GM21723 (cell line): ENCODE results near the gene DMRTC1.
A peak's percentile ranks its signal among the peaks of the same experiment; 100 is the strongest.
"Not testable (repeated sequence)": the region's sequence is repeated elsewhere in the genome, so short reads cannot be mapped to it uniquely, and the experiment has no call there.

Experiments used
- ATAC-seq: cut with Tn5 transposase; IDR thresholded peaks from one replicate; pipeline ENCODE4 v1.9.1; 2021; ENCODE audit warnings: mild to moderate bottlenecking, moderate library complexity; ENCODE audit not compliant: unreplicated experiment

The DMRTC1 gene

GRCh38 chrX:72943819-72944169 is at the start of gene DMRTC1:
Gene DMRTC1 (minus strand): TSS chrX:72943837. CDS start chrX:72875694, 68,143 bp downstream.
- peak; percentile 85 for ATAC-seq

- ATAC-seq = not testable (repeated sequence)
Observed at GRCh38 chrX:72980894-72981469, 37.3 kb upstream of the DMRTC1 start.

DNA sequence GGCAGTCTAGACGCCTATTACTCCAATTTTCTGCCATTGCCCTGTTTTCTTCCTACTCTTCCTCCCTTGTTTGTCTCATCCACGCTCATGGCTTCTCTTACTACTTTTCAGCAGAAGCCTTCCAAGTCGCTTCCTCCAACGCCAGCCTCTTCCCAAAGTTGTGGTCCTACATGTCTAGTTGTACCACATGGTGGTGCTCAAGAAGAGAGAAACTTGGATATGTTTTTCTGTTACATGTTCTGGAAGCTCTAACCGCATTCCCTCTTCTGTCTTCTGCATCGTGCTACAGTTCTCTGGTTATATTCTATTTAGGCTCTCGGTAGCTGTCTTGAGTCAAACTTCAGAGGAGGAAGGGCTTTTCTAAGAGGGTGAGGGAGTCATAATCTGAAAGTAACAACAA is 31.2 kb upstream of the DMRTC1 start:
- ATAC-seq = not testable (repeated sequence)

DNA sequence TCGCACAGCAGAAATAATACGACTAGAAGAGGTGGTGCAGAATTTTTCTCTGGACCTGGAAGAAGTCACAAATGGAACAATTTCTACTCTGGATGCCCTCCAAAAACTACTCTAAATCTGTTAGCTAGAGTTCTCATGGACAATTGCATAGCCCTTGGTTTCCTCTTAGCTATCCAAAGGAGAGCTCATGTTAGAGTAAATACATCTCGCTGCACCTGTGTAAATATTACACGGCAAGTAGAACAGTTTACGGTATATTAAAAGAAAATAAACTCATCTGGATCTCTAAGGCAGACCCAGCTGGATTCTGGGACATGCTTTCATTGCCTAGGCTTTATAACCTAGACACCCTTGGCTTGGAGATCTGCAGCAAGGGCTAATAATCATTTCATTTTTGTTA is 28.2 kb upstream of the DMRTC1 start:
- not testable (repeated sequence) for ATAC-seq

GRCh38 chrX:72959971-72960370 is 16.3 kb upstream of the DMRTC1 start:
- ATAC-seq = not testable (repeated sequence)

GRCh38 chrX:72943035-72943818 is 410 bp downstream of the DMRTC1 start:
- peak; percentile 75 for ATAC-seq

- ATAC-seq = not testable (repeated sequence)
Observed at GRCh38 chrX:72942272-72942671, 1.4 kb downstream of the DMRTC1 start.

- ATAC-seq = not testable (repeated sequence)
Observed at GRCh38 chrX:72937906-72938305, 5.7 kb downstream of the DMRTC1 start, which contains the start of gene FAM236A. Gene FAM236A (plus strand): TSS chrX:72938206. CDS start chrX:72938263, 57 bp downstream.

- not testable (repeated sequence) for ATAC-seq
Observed at GRCh38 chrX:72936882-72937455, 6.7 kb downstream of the DMRTC1 start.

- not testable (repeated sequence) for ATAC-seq
Observed at GRCh38 chrX:72936455-72936854, 7.2 kb downstream of the DMRTC1 start.

- not testable (repeated sequence) for ATAC-seq
Observed at GRCh38 chrX:72932283-72932682, 11.4 kb downstream of the DMRTC1 start.

DNA sequence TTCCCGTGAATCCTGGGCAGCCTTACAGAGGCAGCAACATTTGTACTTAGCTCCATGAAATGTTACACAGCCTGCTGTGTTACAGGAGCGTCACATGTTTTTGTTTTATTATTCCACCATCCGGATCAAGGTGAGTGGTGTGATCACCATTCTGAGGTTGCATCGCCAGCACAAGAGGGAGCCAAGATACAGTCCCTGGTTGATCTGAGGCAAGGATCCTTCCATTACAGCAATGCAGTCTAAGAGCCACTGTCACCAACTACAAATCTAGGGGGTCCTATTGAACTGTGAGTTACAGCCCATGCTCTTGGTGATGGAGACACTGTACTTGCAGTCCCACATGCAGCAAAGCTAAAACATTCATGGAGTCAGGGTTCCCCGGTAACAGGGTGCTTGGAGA is 27.5 kb downstream of the DMRTC1 start:
- ATAC-seq = not testable (repeated sequence)

GRCh38 chrX:72912315-72912714 is 31.3 kb downstream of the DMRTC1 start, which contains the start of gene FAM236C:
Gene FAM236C (plus strand): TSS chrX:72912615. CDS start chrX:72912715, 100 bp downstream.
- ATAC-seq = not testable (repeated sequence)

- not testable (repeated sequence) for ATAC-seq
Observed at GRCh38 chrX:72889740-72890139, 53.9 kb downstream of the DMRTC1 start.

GRCh38 chrX:72882898-72883297 is 60.7 kb downstream of the DMRTC1 start:
- ATAC-seq = not testable (repeated sequence)

- not testable (repeated sequence) for ATAC-seq
Observed at GRCh38 chrX:72837532-72837931, 106.1 kb downstream of the DMRTC1 start.

- not testable (repeated sequence) for ATAC-seq
Observed at GRCh38 chrX:72830701-72831100, 112.9 kb downstream of the DMRTC1 start.
